A549 (cell line): Measurements from ENCODE around the gene DSCAML1.

Experiments used
- CHD2 ChIP-seq: fragments of 150-350 bp; IDR thresholded peaks from 2 replicates; pipeline ENCODE4 v1.6.1; 2014; ENCODE audit warnings: low read length; ENCODE audit not compliant: partially characterized antibody
- HDAC2 ChIP-seq: fragments of 200-600 bp; sonication (generic); IDR thresholded peaks from 2 replicates; pipeline ENCODE4 v1.6.1; 2016
- JUN ChIP-seq, 2 experiments: fragments of >200 bp; sonication (Bioruptor Twin); formaldehyde crosslinking; IDR thresholded peaks; 2 replicates in 1 of 2; 3 replicates in 1 of 2; pipeline ENCODE4 v1.6.1; 2016 to 2017
- NPAS2 ChIP-seq: fragments of 250-450 bp; sonication (Bioruptor Pico); IDR thresholded peaks from 2 replicates; pipeline ENCODE4 v1.8.0; 2022; ENCODE audit warnings: mild to moderate bottlenecking, moderate library complexity, borderline replicate concordance
- POLR2A ChIP-seq: IDR thresholded peaks from 2 replicates; pipeline ENCODE4 v1.6.1; 2012; ENCODE audit warnings: mild to moderate bottlenecking, low read length
- RFX5 ChIP-seq: fragments of 450-650 bp; IDR thresholded peaks from 2 replicates; pipeline ENCODE4 v1.7.1; 2014; ENCODE audit warnings: antibody characterized with exemption, mild to moderate bottlenecking, moderate library complexity
- ZFP36 ChIP-seq: fragments of 450-650 bp; IDR thresholded peaks from 2 replicates; pipeline ENCODE4 v1.6.1; 2014; ENCODE audit warnings: borderline replicate concordance; ENCODE audit not compliant: partially characterized antibody
- TF ChIP-seq, protein P1 (sequence below): fragments of >200 bp; sonication (Bioruptor Twin); formaldehyde crosslinking; IDR thresholded peaks from 3 replicates; pipeline ENCODE4 v1.5.1; 2016

DNA sequence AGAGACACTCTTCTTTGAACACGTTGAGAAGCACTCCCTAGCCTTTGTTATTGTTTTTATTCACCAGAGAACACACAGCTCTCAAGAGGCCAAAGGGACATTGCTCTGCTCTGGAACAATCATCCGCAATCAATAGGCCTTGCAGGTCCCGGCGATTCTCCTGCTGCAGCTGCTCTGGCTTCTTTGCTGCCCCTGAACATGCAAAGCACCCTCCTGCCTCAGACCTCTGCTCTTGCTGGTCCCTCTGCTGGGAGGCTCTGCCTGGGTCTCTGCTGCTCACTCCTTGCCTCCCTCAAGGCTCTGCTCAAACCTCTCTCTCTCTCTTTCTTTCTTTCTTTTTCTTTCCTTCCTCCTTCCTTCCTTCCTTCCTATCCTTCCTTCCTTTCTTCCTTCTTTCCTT lies 232.7 kb downstream of the DSCAML1 start:
- TF ChIP-seq HDAC2 = no peak
- TF ChIP-seq POLR2A = no peak
- TF ChIP-seq JUN (IDR thresholded peaks at IDR 0.05) = no peak
- no peak for TF ChIP-seq ZFP36
- no peak for TF ChIP-seq NPAS2 (CRISPR knock-in tag)
- TF ChIP-seq CHD2 = no peak
- no peak for TF ChIP-seq RFX5
- TF ChIP-seq, protein P1, sequence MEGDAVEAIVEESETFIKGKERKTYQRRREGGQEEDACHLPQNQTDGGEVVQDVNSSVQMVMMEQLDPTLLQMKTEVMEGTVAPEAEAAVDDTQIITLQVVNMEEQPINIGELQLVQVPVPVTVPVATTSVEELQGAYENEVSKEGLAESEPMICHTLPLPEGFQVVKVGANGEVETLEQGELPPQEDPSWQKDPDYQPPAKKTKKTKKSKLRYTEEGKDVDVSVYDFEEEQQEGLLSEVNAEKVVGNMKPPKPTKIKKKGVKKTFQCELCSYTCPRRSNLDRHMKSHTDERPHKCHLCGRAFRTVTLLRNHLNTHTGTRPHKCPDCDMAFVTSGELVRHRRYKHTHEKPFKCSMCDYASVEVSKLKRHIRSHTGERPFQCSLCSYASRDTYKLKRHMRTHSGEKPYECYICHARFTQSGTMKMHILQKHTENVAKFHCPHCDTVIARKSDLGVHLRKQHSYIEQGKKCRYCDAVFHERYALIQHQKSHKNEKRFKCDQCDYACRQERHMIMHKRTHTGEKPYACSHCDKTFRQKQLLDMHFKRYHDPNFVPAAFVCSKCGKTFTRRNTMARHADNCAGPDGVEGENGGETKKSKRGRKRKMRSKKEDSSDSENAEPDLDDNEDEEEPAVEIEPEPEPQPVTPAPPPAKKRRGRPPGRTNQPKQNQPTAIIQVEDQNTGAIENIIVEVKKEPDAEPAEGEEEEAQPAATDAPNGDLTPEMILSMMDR = no peak
